Measurements from ENCODE around the gene DYNLT3.

The DYNLT3 gene

DNA sequence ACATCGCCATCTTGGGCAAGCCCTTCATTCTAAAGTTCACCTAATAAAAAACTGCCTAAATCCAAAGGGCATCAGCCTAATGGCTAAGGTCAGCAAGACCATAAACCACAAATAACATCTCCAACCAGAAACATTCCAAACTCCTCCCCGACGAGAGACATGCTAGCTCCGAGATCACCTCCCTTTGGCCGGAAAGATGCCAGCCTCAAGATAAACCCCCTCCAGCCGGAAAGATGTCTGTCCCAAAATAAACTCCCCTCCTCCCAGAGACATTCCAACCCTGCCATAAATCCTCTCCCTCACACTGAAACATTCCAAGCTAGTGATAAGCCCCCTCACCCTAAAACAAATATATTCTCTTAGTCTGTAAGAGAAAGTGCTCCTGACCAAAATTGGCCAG is 13.3 kb upstream of the DYNLT3 start:
- no peak for TF ChIP-seq RAD21 (IDR thresholded peaks at IDR 0.05; ENCODE audit: low read depth)
- TF ChIP-seq CREB1 (IDR thresholded peaks at IDR 0.05; ENCODE audit: low read depth): no peak
- TF ChIP-seq, protein P1, sequence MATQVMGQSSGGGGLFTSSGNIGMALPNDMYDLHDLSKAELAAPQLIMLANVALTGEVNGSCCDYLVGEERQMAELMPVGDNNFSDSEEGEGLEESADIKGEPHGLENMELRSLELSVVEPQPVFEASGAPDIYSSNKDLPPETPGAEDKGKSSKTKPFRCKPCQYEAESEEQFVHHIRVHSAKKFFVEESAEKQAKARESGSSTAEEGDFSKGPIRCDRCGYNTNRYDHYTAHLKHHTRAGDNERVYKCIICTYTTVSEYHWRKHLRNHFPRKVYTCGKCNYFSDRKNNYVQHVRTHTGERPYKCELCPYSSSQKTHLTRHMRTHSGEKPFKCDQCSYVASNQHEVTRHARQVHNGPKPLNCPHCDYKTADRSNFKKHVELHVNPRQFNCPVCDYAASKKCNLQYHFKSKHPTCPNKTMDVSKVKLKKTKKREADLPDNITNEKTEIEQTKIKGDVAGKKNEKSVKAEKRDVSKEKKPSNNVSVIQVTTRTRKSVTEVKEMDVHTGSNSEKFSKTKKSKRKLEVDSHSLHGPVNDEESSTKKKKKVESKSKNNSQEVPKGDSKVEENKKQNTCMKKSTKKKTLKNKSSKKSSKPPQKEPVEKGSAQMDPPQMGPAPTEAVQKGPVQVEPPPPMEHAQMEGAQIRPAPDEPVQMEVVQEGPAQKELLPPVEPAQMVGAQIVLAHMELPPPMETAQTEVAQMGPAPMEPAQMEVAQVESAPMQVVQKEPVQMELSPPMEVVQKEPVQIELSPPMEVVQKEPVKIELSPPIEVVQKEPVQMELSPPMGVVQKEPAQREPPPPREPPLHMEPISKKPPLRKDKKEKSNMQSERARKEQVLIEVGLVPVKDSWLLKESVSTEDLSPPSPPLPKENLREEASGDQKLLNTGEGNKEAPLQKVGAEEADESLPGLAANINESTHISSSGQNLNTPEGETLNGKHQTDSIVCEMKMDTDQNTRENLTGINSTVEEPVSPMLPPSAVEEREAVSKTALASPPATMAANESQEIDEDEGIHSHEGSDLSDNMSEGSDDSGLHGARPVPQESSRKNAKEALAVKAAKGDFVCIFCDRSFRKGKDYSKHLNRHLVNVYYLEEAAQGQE (IDR thresholded peaks at IDR 0.05; ENCODE audit: low read depth): no peak
- TF ChIP-seq NFIC (IDR thresholded peaks at IDR 0.05): no peak
- no peak for TF ChIP-seq FOXM1 (IDR thresholded peaks at IDR 0.05; ENCODE audit: borderline replicate concordance, low read depth)
- TF ChIP-seq EGR1 (IDR thresholded peaks at IDR 0.05): no peak

DNA sequence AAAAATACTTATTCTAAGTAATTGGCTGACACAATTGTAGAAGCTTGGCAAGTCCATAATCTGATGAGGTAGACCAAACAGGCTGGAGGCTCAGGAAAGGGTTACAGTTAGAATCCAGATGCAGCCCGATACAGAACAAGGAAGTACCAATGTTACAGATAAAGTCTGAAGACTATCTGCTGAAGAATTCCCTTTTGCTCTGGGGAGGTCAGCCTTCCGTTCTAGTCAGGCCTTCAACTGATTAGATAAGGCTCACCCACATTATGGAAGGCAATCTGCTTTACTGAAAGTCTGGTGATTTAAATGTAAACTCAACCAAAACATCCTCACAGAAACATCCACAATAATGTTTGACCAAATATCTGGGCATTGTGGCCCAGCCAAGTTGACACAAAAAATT is 7.4 kb upstream of the DYNLT3 start:
- TF ChIP-seq EP300 (IDR thresholded peaks at IDR 0.05; ENCODE audit: borderline replicate concordance) (no peak), TEAD4 (IDR thresholded peaks at IDR 0.05) (no peak), TCF12 (IDR thresholded peaks at IDR 0.05; ENCODE audit: low read depth) (no peak)
- TF ChIP-seq, protein P1 (IDR thresholded peaks at IDR 0.05; ENCODE audit: low read depth): no peak

DNA sequence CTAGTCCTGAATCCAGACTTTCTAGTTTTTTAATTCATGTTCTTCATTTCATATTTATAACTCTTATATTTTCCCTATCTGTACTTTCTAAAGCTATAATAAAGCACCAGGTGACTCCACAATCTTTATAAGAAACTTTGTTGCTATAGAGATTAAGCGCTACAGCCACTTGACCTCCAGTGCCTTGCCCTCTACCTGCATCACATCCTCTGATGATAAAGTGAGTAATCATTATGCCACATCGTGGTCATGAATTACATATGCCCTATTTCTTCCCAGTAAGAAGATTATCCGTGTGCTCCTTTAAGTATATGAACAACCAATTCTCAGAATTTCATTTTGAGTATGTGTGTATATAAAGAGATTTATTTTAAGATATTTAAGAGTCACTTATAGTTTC is 6.8 kb upstream of the DYNLT3 start:
- TF ChIP-seq FOXM1 (IDR thresholded peaks at IDR 0.05; ENCODE audit: borderline replicate concordance, low read depth) (no peak), EGR1 (IDR thresholded peaks at IDR 0.05) (no peak), EP300 (IDR thresholded peaks at IDR 0.05; ENCODE audit: borderline replicate concordance) (no peak), NFIC (IDR thresholded peaks at IDR 0.05) (no peak), CEBPB (IDR thresholded peaks at IDR 0.05) (no peak), ZBTB7A (IDR thresholded peaks at IDR 0.05; ENCODE audit: low read depth) (no peak), RAD21 (IDR thresholded peaks at IDR 0.05; ENCODE audit: low read depth) (no peak), YY1 (IDR thresholded peaks at IDR 0.05; ENCODE audit: low read depth) (no peak), TEAD4 (IDR thresholded peaks at IDR 0.05) (no peak), TAF1 (IDR thresholded peaks at IDR 0.05; ENCODE audit: low read depth) (no peak), CREB1 (IDR thresholded peaks at IDR 0.05; ENCODE audit: low read depth) (no peak), TCF12 (IDR thresholded peaks at IDR 0.05; ENCODE audit: low read depth) (no peak)
- TF ChIP-seq, protein P2, sequence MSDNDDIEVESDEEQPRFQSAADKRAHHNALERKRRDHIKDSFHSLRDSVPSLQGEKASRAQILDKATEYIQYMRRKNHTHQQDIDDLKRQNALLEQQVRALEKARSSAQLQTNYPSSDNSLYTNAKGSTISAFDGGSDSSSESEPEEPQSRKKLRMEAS (IDR thresholded peaks at IDR 0.05): no peak
- TF ChIP-seq, protein P3, sequence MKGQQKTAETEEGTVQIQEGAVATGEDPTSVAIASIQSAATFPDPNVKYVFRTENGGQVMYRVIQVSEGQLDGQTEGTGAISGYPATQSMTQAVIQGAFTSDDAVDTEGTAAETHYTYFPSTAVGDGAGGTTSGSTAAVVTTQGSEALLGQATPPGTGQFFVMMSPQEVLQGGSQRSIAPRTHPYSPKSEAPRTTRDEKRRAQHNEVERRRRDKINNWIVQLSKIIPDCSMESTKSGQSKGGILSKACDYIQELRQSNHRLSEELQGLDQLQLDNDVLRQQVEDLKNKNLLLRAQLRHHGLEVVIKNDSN (IDR thresholded peaks at IDR 0.05): no peak
- TF ChIP-seq, protein P1 (IDR thresholded peaks at IDR 0.05; ENCODE audit: low read depth): no peak

DNA sequence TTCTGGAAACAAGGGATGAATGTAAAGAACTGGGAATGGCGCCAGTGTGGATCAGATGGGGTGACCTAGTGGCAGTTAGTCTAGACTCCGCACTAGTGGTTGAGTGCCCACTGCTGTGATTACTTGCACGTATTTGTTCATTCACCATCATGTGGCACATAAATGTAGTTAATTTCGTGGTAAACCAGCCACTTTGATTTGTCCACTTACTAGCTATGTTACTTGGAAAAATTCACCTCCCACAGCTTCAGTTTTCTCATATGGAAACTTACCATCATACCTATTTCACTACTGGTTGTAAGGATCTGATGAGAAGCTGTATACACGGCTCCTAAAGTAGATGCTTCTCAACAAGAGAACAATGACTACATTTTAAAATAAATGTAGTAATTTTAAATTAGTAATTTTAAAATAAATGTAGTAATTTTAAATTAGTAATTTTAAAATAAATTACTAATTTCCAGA is 394 bp upstream of the DYNLT3 start:
- TF ChIP-seq, protein P3 (IDR thresholded peaks at IDR 0.05): no peak
- no peak for TF ChIP-seq RAD21 (IDR thresholded peaks at IDR 0.05; ENCODE audit: low read depth)
- TF ChIP-seq, protein P2 (IDR thresholded peaks at IDR 0.05): no peak; the same call in 1 of the 2 replicates

DNA sequence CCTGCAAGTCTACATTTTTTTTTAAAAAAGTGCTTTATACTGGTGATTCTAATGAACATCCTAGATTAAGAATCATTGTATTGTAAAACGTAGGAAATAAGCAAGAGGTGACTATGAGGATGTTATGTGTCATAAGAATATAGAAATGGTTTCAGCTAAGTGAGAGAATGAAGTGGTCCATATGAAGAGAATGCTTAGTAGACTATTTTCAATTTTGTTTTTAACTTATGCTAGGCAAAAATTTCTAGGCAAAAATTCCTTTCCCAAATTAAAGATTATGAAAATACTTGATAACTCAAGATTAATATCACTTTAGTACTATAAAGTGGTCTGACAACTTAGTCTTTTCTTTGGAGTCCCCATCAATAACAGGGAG is 825 bp downstream of the DYNLT3 start:
- TF ChIP-seq CREB1 (IDR thresholded peaks at IDR 0.05; ENCODE audit: low read depth): no peak
- TF ChIP-seq, protein P2 (IDR thresholded peaks at IDR 0.05): no peak
- TF ChIP-seq EP300 (IDR thresholded peaks at IDR 0.05; ENCODE audit: borderline replicate concordance): no peak
- TF ChIP-seq, protein P1 (IDR thresholded peaks at IDR 0.05; ENCODE audit: low read depth): no peak
- TF ChIP-seq TAF1 (IDR thresholded peaks at IDR 0.05; ENCODE audit: low read depth): no peak
